Activated B cell treated with CpG ODN at 0.5 μM for 24 hours (primary cell): Measurements from ENCODE around the gene PKN2. TPM values are rescaled to one million over a fixed set of nuclear protein-coding genes. Genes with fewer than 3 reads are reported as not detected.
"Not testable (repeated sequence)": the region's sequence is repeated elsewhere in the genome, so short reads cannot be mapped to it uniquely, and the experiment has no call there.

Source experiments
- ATAC-seq: fragments of 200-7000 bp; cut with Tn5 transposase; one replicate; pipeline ENCODE4 v1.10.0; 2021; ENCODE audit warnings: low read depth, mild to moderate bottlenecking, moderate library complexity
- CTCF ChIA-PET: fragments of 350-600 bp; sonication (Branson Sonifier 250); formaldehyde crosslinking; loops from one replicate; lab custom pipeline; 2021; ENCODE audit warnings: antibody characterized with exemption; lab: Charles Lee
- POLR2A ChIA-PET: fragments of 350-600 bp; sonication (Branson Sonifier 250); formaldehyde crosslinking; loops from one replicate; lab custom pipeline; 2021; ENCODE audit warnings: antibody characterized with exemption; lab: Charles Lee
- DNase-seq: peaks from one replicate; pipeline ENCODE4 v3.0.0; 2022
- H3K27ac Mint-ChIP-seq: one replicate; pipeline ENCODE4 v1.8.0; 2020; ENCODE audit warnings: mixed read lengths
- H3K27me3 Mint-ChIP-seq: one replicate; pipeline ENCODE4 v1.8.0; 2021; ENCODE audit warnings: mixed read lengths
- H3K36me3 Mint-ChIP-seq: one replicate; pipeline ENCODE4 v1.8.0; 2021; ENCODE audit warnings: low read depth, mixed read lengths
- H3K4me1 Mint-ChIP-seq: one replicate; pipeline ENCODE4 v1.8.0; 2021; ENCODE audit warnings: mixed read lengths
- H3K4me3 Mint-ChIP-seq: one replicate; pipeline ENCODE4 v1.8.0; 2020; ENCODE audit warnings: mild to moderate bottlenecking, mixed read lengths
- H3K9me3 Mint-ChIP-seq: one replicate; pipeline ENCODE4 v1.8.0; 2020; ENCODE audit warnings: mixed read lengths
- CTCF ChIP-seq: fragments of 200-600 bp; IDR thresholded peaks from one replicate; pipeline ENCODE4 v1.8.0; 2022; ENCODE audit warnings: antibody characterized with exemption, mild to moderate bottlenecking
- intact Hi-C: fragments of 100-400 bp; cut with micrococcal nuclease; formaldehyde crosslinking; loops from one replicate; pipeline ENCODE4 v1.15.1; 2024
- total RNA-seq: library from RNA; stranded (reverse); gene quantifications from 2 replicates; pipeline ENCODE4 v1.2.3, GENCODE V29; 2022

PKN2 gene
- total RNA-seq, 1 donor from 2014 or later = 42.7 TPM

- peaks cover 56% of the 10 kb centered on the region for H3K36me3 Mint-ChIP-seq
- no peak for TF ChIP-seq CTCF
- no peaks in the 10 kb centered on the region for H3K9me3 Mint-ChIP-seq
- ATAC-seq = no peak
- ChIA-PET POLR2A (no interaction called here), CTCF (no interaction called here)
- no peaks in the 10 kb centered on the region for H3K4me1 Mint-ChIP-seq
- no peaks in the 10 kb centered on the region for H3K27me3 Mint-ChIP-seq
- intact Hi-C loops = no loop called here
- H3K4me3 Mint-ChIP-seq = no peak overlapping the region
- H3K27ac Mint-ChIP-seq = no peak overlapping the region
- no peak for DNase-seq
These were observed 167.4 kb downstream of the PKN2 start for GRCh38 chr1:88851303-88852063.

- POLR2A ChIA-PET = no interaction called here
- H3K4me3 Mint-ChIP-seq = no peak overlapping the region
- no peak for TF ChIP-seq CTCF
- peaks cover 25% of the 10 kb centered on the region for H3K4me1 Mint-ChIP-seq
- H3K27ac Mint-ChIP-seq = no peak overlapping the region
- intact Hi-C loops = no loop called here
- CTCF ChIA-PET = no interaction called here
- peaks cover 27% of the 10 kb centered on the region for H3K36me3 Mint-ChIP-seq
- no peak for DNase-seq
- no peaks in the 10 kb centered on the region for H3K27me3 Mint-ChIP-seq
- no peaks in the 10 kb centered on the region for H3K9me3 Mint-ChIP-seq
- no peak for ATAC-seq
These were observed 183.9 kb downstream of the PKN2 start for GRCh38 chr1:88867743-88868521.

- CTCF ChIA-PET, H3K4me3 Mint-ChIP-seq, ATAC-seq, POLR2A ChIA-PET, H3K9me3 Mint-ChIP-seq, H3K27me3 Mint-ChIP-seq, intact Hi-C loops, H3K27ac Mint-ChIP-seq, DNase-seq: not testable (repeated sequence)
- Mint-ChIP-seq H3K4me1 (peaks cover 30% of the 10 kb centered on the region), H3K36me3 (peaks cover 21% of the 10 kb centered on the region)
These were observed 185.6 kb downstream of the PKN2 start for GRCh38 chr1:88869644-88870043.

GRCh38 chr1:88873737-88874349 lies 189.8 kb downstream of the PKN2 start:
- intact Hi-C loops = no loop called here
- H3K4me1 Mint-ChIP-seq = peaks cover 25% of the 10 kb centered on the region
- H3K36me3 Mint-ChIP-seq = peaks cover 31% of the 10 kb centered on the region
- H3K4me3 Mint-ChIP-seq = no peak overlapping the region
- ATAC-seq = no peak
- no peak for TF ChIP-seq CTCF
- POLR2A ChIA-PET = interaction anchor here (1.0 kb wide), 1 partner anchor 17 kb away, joined by 5 read pairs; the partner anchor contains the start of gene GTF2B
- H3K27me3 Mint-ChIP-seq = no peaks in the 10 kb centered on the region
- DNase-seq = no peak
- CTCF ChIA-PET = interaction anchor here (1.2 to 1.3 kb wide), 2 partner anchors 218 to 693 kb away, joined by 4 to 5 read pairs; no protein-coding TSS in a partner anchor
- no peak overlapping the region for H3K27ac Mint-ChIP-seq
- no peaks in the 10 kb centered on the region for H3K9me3 Mint-ChIP-seq

- ATAC-seq (no peak), DNase-seq (no peak)
- Mint-ChIP-seq H3K27me3 (no peaks in the 10 kb centered on the region), H3K27ac (no peak overlapping the region), H3K4me3 (no peak overlapping the region), H3K36me3 (peaks cover 36% of the 10 kb centered on the region), H3K4me1 (peaks cover 24% of the 10 kb centered on the region), H3K9me3 (no peaks in the 10 kb centered on the region)
- no peak for TF ChIP-seq CTCF
- intact Hi-C loops = loop anchor here (5.0 kb wide), 1 partner anchor 1743 kb away; no protein-coding TSS in a partner anchor
- CTCF ChIA-PET = interaction anchor here (0.8 to 4.8 kb wide), 3 partner anchors 9 to 220 kb away, joined by 3 to 62 read pairs (median 10); no protein-coding TSS in a partner anchor
- POLR2A ChIA-PET = interaction anchor here (2.2 kb wide), 1 partner anchor 16 kb away, joined by 7 read pairs; the partner anchor contains the start of gene GTF2B
These were observed 191.5 kb downstream of the PKN2 start for GRCh38 chr1:88875595-88875994.
